Type B pancreatic cell (in vitro differentiated cells): ENCODE data around the gene C17orf58. TPM values are rescaled to one million over a fixed set of nuclear protein-coding genes. Genes with fewer than 3 reads are reported as not detected.
A peak's percentile ranks its signal among the peaks of the same experiment; 100 is the strongest.
"Not testable (repeated sequence)": the region's sequence is repeated elsewhere in the genome, so short reads cannot be mapped to it uniquely, and the experiment has no call there.

Experiments used
- DNase-seq: peaks from one replicate; pipeline ENCODE4 v3.0.0; 2021; ENCODE audit warnings: mixed read lengths; ENCODE audit not compliant: unreplicated experiment; ENCODE audit errors: extremely low spot score
- H3K27ac Mint-ChIP-seq: 2 replicates; pipeline ENCODE4 v1.8.0; 2021; ENCODE audit warnings: mild to moderate bottlenecking, mixed read lengths
- H3K27me3 Mint-ChIP-seq: 2 replicates; pipeline ENCODE4 v1.8.0; 2021; ENCODE audit warnings: mixed read lengths
- H3K36me3 Mint-ChIP-seq: 2 replicates; pipeline ENCODE4 v1.8.0; 2021; ENCODE audit warnings: mixed read lengths
- H3K4me1 Mint-ChIP-seq: one replicate; pipeline ENCODE4 v1.8.0; 2021; ENCODE audit warnings: mixed read lengths; ENCODE audit not compliant: unreplicated experiment
- H3K4me3 Mint-ChIP-seq: 2 replicates; pipeline ENCODE4 v1.8.0; 2021; ENCODE audit warnings: mild to moderate bottlenecking, mixed read lengths
- H3K9me3 Mint-ChIP-seq: 2 replicates; pipeline ENCODE4 v1.8.0; 2021; ENCODE audit warnings: mixed read lengths
- CTCF ChIP-seq: fragments of 200-600 bp; sonication (generic); conservative IDR thresholded peaks from 2 replicates; pipeline ENCODE4 v1.5.0; 2021; ENCODE audit warnings: antibody characterized with exemption, mild to moderate bottlenecking
- long read RNA-seq: library from polyadenylated mRNA; unstranded; transcript quantifications from one replicate; pipeline ENCODE4 v2.0.0, GENCODE V29; 2020
- total RNA-seq: library from RNA; stranded (reverse); gene quantifications from 2 replicates; pipeline ENCODE4 v1.2.1, GENCODE V29; 2021; ENCODE audit warnings: low replicate concordance

C17orf58 gene
- total RNA-seq = 8.1 and 8.8 TPM in 2 replicates
- long read RNA-seq, transcript C17orf58-202 (3 exons, 1,082 nt) = major isoform, 12 of 24 reads
- long read RNA-seq, partial matches to known transcripts = 6 of 24 reads
- long read RNA-seq, other reads (novel, unspliced or antisense) = 4 of 24 reads

- H3K27ac Mint-ChIP-seq = peak within 1 kb of the TSS; percentile 68
Observed at GRCh38 chr17:67996301-67997171, at the start of gene C17orf58. Gene C17orf58 (minus strand): TSS chr17:67996469. CDS start chr17:67996198, 271 bp downstream.

GRCh38 chr17:68036304-68037147, 40.3 kb upstream of the C17orf58 start:
- H3K27me3 Mint-ChIP-seq = no peaks in the 10 kb centered on the region
- peaks cover 8% of the 10 kb centered on the region for H3K4me1 Mint-ChIP-seq
- no peaks in the 10 kb centered on the region for H3K9me3 Mint-ChIP-seq
- DNase-seq = no peak
- no peak for TF ChIP-seq CTCF
- peak overlapping the region; percentile 94 for H3K4me3 Mint-ChIP-seq
- peak overlapping the region; percentile 91 for H3K27ac Mint-ChIP-seq
- H3K36me3 Mint-ChIP-seq = peaks cover 22% of the 10 kb centered on the region

More at GRCh38 chr17:67996301-67997171, at the start of gene C17orf58:
- DNase-seq, H3K36me3 Mint-ChIP-seq, H3K9me3 Mint-ChIP-seq: not testable (repeated sequence)
- H3K4me3 Mint-ChIP-seq = peak within 1 kb of the TSS; percentile 90
- peaks cover 25% of the 10 kb centered on the region for H3K4me1 Mint-ChIP-seq
- peaks cover 21% of the 10 kb centered on the region for H3K27me3 Mint-ChIP-seq

- Mint-ChIP-seq H3K36me3 (peaks cover 20% of the 10 kb centered on the region), H3K9me3 (no peaks in the 10 kb centered on the region), H3K4me1 (peaks cover 8% of the 10 kb centered on the region), H3K27ac (peak within 1 kb of the TSS; percentile 91), H3K27me3 (no peaks in the 10 kb centered on the region), H3K4me3 (peak within 1 kb of the TSS; percentile 94)
- peak; percentile 93 for DNase-seq
- TF ChIP-seq CTCF = peak; percentile 3
Observed at GRCh38 chr17:68035523-68036303, 39.4 kb upstream of the C17orf58 start, which contains the start of gene KPNA2. Gene KPNA2 (plus strand): TSS chr17:68035735. CDS start chr17:68037133, 1,398 bp downstream.

- peaks cover 15% of the 10 kb centered on the region for H3K36me3 Mint-ChIP-seq
- peak; percentile 7 for TF ChIP-seq CTCF
- peaks cover 8% of the 10 kb centered on the region for H3K4me1 Mint-ChIP-seq
- H3K9me3 Mint-ChIP-seq = no peaks in the 10 kb centered on the region
- peak; percentile 92 for DNase-seq
- H3K27ac Mint-ChIP-seq = peak overlapping the region; percentile 91
- no peaks in the 10 kb centered on the region for H3K27me3 Mint-ChIP-seq
- peak overlapping the region; percentile 94 for H3K4me3 Mint-ChIP-seq
Observed at GRCh38 chr17:68035131-68035522, 38.9 kb upstream of the C17orf58 start.

- no peak for TF ChIP-seq CTCF
- H3K9me3 Mint-ChIP-seq = no peaks in the 10 kb centered on the region
- H3K36me3 Mint-ChIP-seq = peaks cover 13% of the 10 kb centered on the region
- H3K4me3 Mint-ChIP-seq = peak overlapping the region; percentile 16
- no peaks in the 10 kb centered on the region for H3K27me3 Mint-ChIP-seq
- DNase-seq = no peak
- H3K4me1 Mint-ChIP-seq = peaks cover 13% of the 10 kb centered on the region
- H3K27ac Mint-ChIP-seq = no peak overlapping the region
Observed at GRCh38 chr17:68034452-68034776, 38.1 kb upstream of the C17orf58 start.
